ENCODE data around the gene CCR7. TPM values are rescaled to one million over a fixed set of nuclear protein-coding genes. Genes with fewer than 3 reads are reported as not detected.

CCR7 gene
- polyA plus RNA-seq, 1 of the 3 experiments (the other 2 are of a cell fraction), result not detected

- Histone ChIP-seq H3K27ac (ENCODE audit: low read depth in 2 of 2, low read length in 1 of 2) (peak overlapping the region in 1 of 2 experiments; percentile 96; a peak in 1 of 4 replicates), H3K4me3 (ENCODE audit: low read depth in 2 of 2, low read length in 1 of 2) (no peak overlapping the region), H3K79me2 (ENCODE audit: insufficient read depth) (no peaks in the 10 kb centered on the region), H3K9ac (no peak overlapping the region), H3K9me3 (no peaks in the 10 kb centered on the region), H4K20me1 (ENCODE audit: insufficient read depth) (no peaks in the 10 kb centered on the region), H3K36me3 (replicated peaks in 1 of 2; ENCODE audit: control insufficient read depth in 1 of 2, insufficient read depth in 2 of 2, low read length in 1 of 2) (no peaks in the 10 kb centered on the region), H3K4me1 (ENCODE audit: control insufficient read depth in 1 of 2, insufficient read depth in 2 of 2, low read depth in 1 of 2, low read length in 1 of 2) (peaks cover 13 to 73% of the 10 kb centered on the region in 2 experiments; a peak in 3 of 4 replicates), H2AFZ (ENCODE audit: low read depth) (no peak overlapping the region), H3F3A (replicated peaks; ENCODE audit: insufficient read depth) (peaks cover 4% of the 10 kb centered on the region), H3K4me2 (no peak overlapping the region), H3K27me3 (ENCODE audit: insufficient read depth) (no peaks in the 10 kb centered on the region), H3K9me2 (no peaks in the 10 kb centered on the region)
- CTCF ChIA-PET, result interaction anchor here (0.7 to 16.8 kb wide), 13 partner anchors 8 to 236 kb away, joined by 3 to 381 read pairs (median 5); partner anchors contain the start of genes CCR7, GJD3, IGFBP4 and TOP2A
- POLR2A ChIA-PET, result interaction anchor here (0.8 to 1.2 kb wide), 3 partner anchors 9 to 96 kb away, joined by 3 to 4 read pairs (median 4); no protein-coding TSS in a partner anchor
- DNase-seq, result no peak
- 93% methylated on average over 6 of the region's 9 CpGs for WGBS (ENCODE audit: low lambda C conversion rate)
- TF ChIP-seq RFX5 (IDR thresholded peaks at IDR 0.05; ENCODE audit: low read length) (no peak), USF1 (IDR thresholded peaks at IDR 0.05; ENCODE audit: borderline replicate concordance, low read depth) (no peak), RAD21 (IDR thresholded peaks at IDR 0.05; ENCODE audit: low read length) (no peak), NFIC (IDR thresholded peaks at IDR 0.05; ENCODE audit: borderline replicate concordance) (no peak), FOXJ3 (CRISPR knock-in tag; IDR thresholded peaks at IDR 0.05) (no peak), IRF3 (IDR thresholded peaks at IDR 0.05; ENCODE audit: low read depth, low read length) (no peak), TCF12 (IDR thresholded peaks at IDR 0.05) (no peak)
Observed at GRCh38 chr17:40539711-40540411, 25.4 kb downstream of the CCR7 start.

- Histone ChIP-seq H3K4me3 (ENCODE audit: low read depth in 2 of 2, low read length in 1 of 2) (no peak overlapping the region), H2AFZ (ENCODE audit: low read depth) (peak overlapping the region; percentile 24; the same call in 1 of the 2 replicates), H3K36me3 (replicated peaks in 1 of 2; ENCODE audit: control insufficient read depth in 1 of 2, insufficient read depth in 2 of 2, low read length in 1 of 2) (no peaks in the 10 kb centered on the region), H3K9me2 (no peaks in the 10 kb centered on the region), H3K4me1 (ENCODE audit: control insufficient read depth in 1 of 2, insufficient read depth in 2 of 2, low read depth in 1 of 2, low read length in 1 of 2) (peaks cover 13 to 72% of the 10 kb centered on the region in 2 experiments; a peak in 3 of 4 replicates), H3K79me2 (ENCODE audit: insufficient read depth) (no peaks in the 10 kb centered on the region), H4K20me1 (ENCODE audit: insufficient read depth) (no peaks in the 10 kb centered on the region), H3K9me3 (no peaks in the 10 kb centered on the region), H3K4me2 (no peak overlapping the region), H3F3A (replicated peaks; ENCODE audit: insufficient read depth) (peaks cover 4% of the 10 kb centered on the region), H3K9ac (no peak overlapping the region), H3K27ac (ENCODE audit: low read depth in 2 of 2, low read length in 1 of 2) (peak overlapping the region; percentile 28 to 61; a peak in 2 of 4 replicates), H3K27me3 (ENCODE audit: insufficient read depth) (no peaks in the 10 kb centered on the region)
- 88% methylated on average over 6 of the region's 6 CpGs for WGBS (ENCODE audit: low lambda C conversion rate)
- DNase-seq, result no peak
- CTCF ChIA-PET, result interaction anchor here (0.7 to 16.8 kb wide), 12 partner anchors 19 to 236 kb away, joined by 3 to 381 read pairs (median 4); partner anchors contain the start of genes CCR7, GJD3, IGFBP4 and TOP2A
- POLR2A ChIA-PET, result interaction anchor here (1.1 to 1.6 kb wide), 4 partner anchors 16 to 95 kb away, joined by 3 to 4 read pairs (median 3); no protein-coding TSS in a partner anchor
- TF ChIP-seq MAX (IDR thresholded peaks at IDR 0.05; ENCODE audit: low read depth) (no peak), EZH2phosphoT487 (IDR thresholded peaks at IDR 0.05; ENCODE audit: borderline replicate concordance, low read depth) (no peak), MEF2A (IDR thresholded peaks at IDR 0.05; ENCODE audit: borderline replicate concordance, low read depth) (no peak), YY1 (IDR thresholded peaks at IDR 0.05; ENCODE audit: low read depth) (no peak), USF1 (IDR thresholded peaks at IDR 0.05; ENCODE audit: borderline replicate concordance, low read depth) (no peak), SMC3 (IDR thresholded peaks at IDR 0.05; ENCODE audit: low read depth, low read length) (no peak), RCOR1 (IDR thresholded peaks at IDR 0.05; ENCODE audit: low read length) (no peak), RXRA (IDR thresholded peaks at IDR 0.05; ENCODE audit: borderline replicate concordance, low read depth) (no peak), PBX3 (IDR thresholded peaks at IDR 0.05) (no peak), RFX5 (IDR thresholded peaks at IDR 0.05; ENCODE audit: low read length) (no peak), NFIC (IDR thresholded peaks at IDR 0.05; ENCODE audit: borderline replicate concordance) (no peak), MXI1 (IDR thresholded peaks at IDR 0.05; ENCODE audit: low read depth, low read length) (no peak), FOSL2 (IDR thresholded peaks at IDR 0.05; ENCODE audit: borderline replicate concordance, low read depth) (no peak), GATA2 (CRISPR knock-in tag; IDR thresholded peaks at IDR 0.05) (no peak)
Observed at GRCh38 chr17:40538936-40539705, 26.2 kb downstream of the CCR7 start.

Data from SK-N-SH (cell line).